ENCODE measurements around the gene C20orf204.
"Not testable (repeated sequence)": the region's sequence is repeated elsewhere in the genome, so short reads cannot be mapped to it uniquely, and the experiment has no call there.

C20orf204 gene

GRCh38 chr20:64084685-64085152 lies 48.7 kb downstream of the C20orf204 start:
- no peak for DNase-seq

- no peak for DNase-seq
Observed at GRCh38 chr20:64086801-64087200, 50.8 kb downstream of the C20orf204 start.

GRCh38 chr20:64087226-64087825 lies 51.3 kb downstream of the C20orf204 start:
- not testable (repeated sequence) for DNase-seq

DNA sequence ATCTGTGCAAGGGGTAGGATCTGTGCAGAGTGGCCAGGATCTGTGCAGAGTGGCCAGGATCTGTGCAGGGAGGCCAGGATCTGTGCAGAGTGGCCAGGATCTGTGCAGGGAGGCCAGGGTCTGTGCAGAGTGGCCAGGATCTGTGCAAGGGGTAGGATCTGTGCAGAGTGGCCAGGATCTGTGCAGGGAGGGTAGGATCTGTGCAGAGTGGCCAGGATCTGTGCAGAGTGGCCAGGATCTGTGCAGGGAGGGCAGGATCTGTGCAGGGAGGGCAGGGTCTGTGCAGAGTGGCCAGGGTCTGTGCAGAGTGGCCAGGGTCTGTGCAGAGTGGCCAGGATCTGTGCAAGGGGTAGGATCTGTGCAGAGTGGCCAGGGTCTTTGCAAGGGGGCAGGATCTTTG lies 52.6 kb downstream of the C20orf204 start:
- not testable (repeated sequence) for DNase-seq
